Amygdala (tissue), 56 donors: ENCODE data around the gene ATP5F1E.

Experiments
- DNase-seq, 56 donors: peaks; one replicate each; lab custom pipeline; 2025; lab: John Stamatoyannopoulos, UW

ATP5F1E gene

GRCh38 chr20:58976061-58976730, 55.9 kb downstream of the ATP5F1E start:
- no peak for DNase-seq
